SK-N-SH treated with all-trans-retinoic acid at 6 μM for 48 hours (cell line): ENCODE results near the gene RNF40.

Source experiments
- ESRRG ChIP-seq: fragments of 250-450 bp; sonication (Bioruptor Pico); IDR thresholded peaks from 2 replicates; pipeline ENCODE4 v1.6.1; 2021; ENCODE audit warnings: mild to moderate bottlenecking
- RARB ChIP-seq: fragments of 250-450 bp; sonication (Bioruptor Pico); IDR thresholded peaks from 2 replicates; pipeline ENCODE4 v1.8.0; 2021; ENCODE audit warnings: mild to moderate bottlenecking, moderate library complexity
- ZC3H10 ChIP-seq: fragments of 250-450 bp; sonication (Bioruptor Pico); IDR thresholded peaks from 2 replicates; pipeline ENCODE4 v1.5.1; 2021; ENCODE audit warnings: mild to moderate bottlenecking, moderate library complexity
- ZFP3 ChIP-seq: fragments of 250-450 bp; sonication (Bioruptor Pico); IDR thresholded peaks from 2 replicates; pipeline ENCODE4 v1.5.0; 2020; ENCODE audit warnings: mild to moderate bottlenecking, moderate library complexity
- ZNF565 ChIP-seq: fragments of 450-650 bp; formaldehyde crosslinking; conservative IDR thresholded peaks from 2 replicates; pipeline ENCODE4 v1.5.0; 2020; ENCODE audit warnings: low read depth, mild to moderate bottlenecking, moderate library complexity
- TF ChIP-seq, protein P1 (sequence below): fragments of 250-450 bp; sonication (Bioruptor Pico); IDR thresholded peaks from 2 replicates; pipeline ENCODE4 v1.5.1; 2020; ENCODE audit warnings: low read depth, mild to moderate bottlenecking, moderate library complexity

GRCh38 chr16:30777591-30778297 is 15.6 kb downstream of the RNF40 start:
- TF ChIP-seq ZC3H10 (CRISPR knock-in tag), result no peak
- no peak for TF ChIP-seq ZFP3 (CRISPR knock-in tag)
- no peak for TF ChIP-seq ESRRG (CRISPR knock-in tag)
- TF ChIP-seq RARB (CRISPR knock-in tag), result no peak
- no peak for TF ChIP-seq ZNF565 (CRISPR knock-in tag)
- TF ChIP-seq, protein P1, sequence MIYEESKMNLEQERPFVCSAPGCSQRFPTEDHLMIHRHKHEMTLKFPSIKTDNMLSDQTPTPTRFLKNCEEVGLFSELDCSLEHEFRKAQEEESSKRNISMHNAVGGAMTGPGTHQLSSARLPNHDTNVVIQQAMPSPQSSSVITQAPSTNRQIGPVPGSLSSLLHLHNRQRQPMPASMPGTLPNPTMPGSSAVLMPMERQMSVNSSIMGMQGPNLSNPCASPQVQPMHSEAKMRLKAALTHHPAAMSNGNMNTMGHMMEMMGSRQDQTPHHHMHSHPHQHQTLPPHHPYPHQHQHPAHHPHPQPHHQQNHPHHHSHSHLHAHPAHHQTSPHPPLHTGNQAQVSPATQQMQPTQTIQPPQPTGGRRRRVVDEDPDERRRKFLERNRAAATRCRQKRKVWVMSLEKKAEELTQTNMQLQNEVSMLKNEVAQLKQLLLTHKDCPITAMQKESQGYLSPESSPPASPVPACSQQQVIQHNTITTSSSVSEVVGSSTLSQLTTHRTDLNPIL (CRISPR knock-in tag), result no peak
